HepG2 (cell line): Measurements from ENCODE around the gene NLRP6. TPM values are rescaled to one million over a fixed set of nuclear protein-coding genes. Genes with fewer than 3 reads are reported as not detected.

Source experiments
- ARID4A ChIP-seq: sonication (generic); formaldehyde crosslinking; IDR thresholded peaks from 2 replicates; pipeline ENCODE4 v1.5.0; 2020; ENCODE audit warnings: mild to moderate bottlenecking, missing genetic modification reagents, borderline replicate concordance
- CEBPB ChIP-seq: IDR thresholded peaks from 2 replicates; pipeline ENCODE4 v1.6.1; 2011; ENCODE audit warnings: low read depth, low read length, improper control_type of control experiment, borderline replicate concordance
- ELF3 ChIP-seq: IDR thresholded peaks from 2 replicates; pipeline ENCODE4 v1.6.1; 2016; ENCODE audit warnings: missing genetic modification reagents, missing compliant biosample characterization
- PHF8 ChIP-seq: sonication (generic); formaldehyde crosslinking; IDR thresholded peaks from 2 replicates; pipeline ENCODE4 v1.5.0; 2020; ENCODE audit warnings: missing genetic modification reagents
- SIX1 ChIP-seq: sonication (generic); formaldehyde crosslinking; IDR thresholded peaks from 2 replicates; pipeline ENCODE4 v1.4.0; 2020; ENCODE audit warnings: missing genetic modification reagents, borderline replicate concordance
- polyA plus RNA-seq, 8 experiments: library from polyadenylated mRNA; depleted of rRNA in 3 of 8; stranded (reverse) in 7 of 8; unstranded in 1 of 8; fragments of >200 nt; fragmentation: Illumina TruSeq in 4 of 8; extraction: Trizol in 4 of 8; gene quantifications; 2 replicates each; pipeline versions ENCODE4 v1.2.1 to v1.2.3, GENCODE V29; 2011 to 2016; ENCODE audit warnings: low read depth in 4 of 8, missing spikeins in 1 of 8, mixed read lengths in 1 of 8; ENCODE audit not compliant: insufficient read depth in 1 of 8
- total RNA-seq, 5 experiments: library from RNA; depleted of rRNA; stranded (reverse); fragments of >200 nt; fragmentation: Illumina TruSeq; extraction: Trizol; gene quantifications; 2 replicates each; pipeline ENCODE4 v1.2.3, GENCODE V29; 2016; ENCODE audit warnings: low read depth in 1 of 5

NLRP6 gene
- total and polyA plus RNA-seq, 2 of the 13 experiments (the other 11 are each of a cell fraction or from before 2014, with no cell fraction given), result not detected

GRCh38 chr11:307766-308708, 29.8 kb downstream of the NLRP6 start, which contains the start of gene IFITM2 (continued):
- TF ChIP-seq PHF8 (CRISPR knock-in tag) (0 out of 2 replicates have a peak, but pooled peaks have one; percentile 17), CEBPB (peak; percentile 69; the same call in 1 of the 2 replicates), ARID4A (peak; percentile 55; the same call in 1 of the 2 replicates), ELF3 (peak; percentile 74), SIX1 (CRISPR knock-in tag) (peak; percentile 76; the same call in 1 of the 2 replicates)
